NCI-H226 (cell line): ENCODE data around the gene MCF2L.

Source experiments
- DNase-seq: peaks from one replicate; pipeline ENCODE4 v3.0.0-alpha.2; 2015

Gene MCF2L

DNA sequence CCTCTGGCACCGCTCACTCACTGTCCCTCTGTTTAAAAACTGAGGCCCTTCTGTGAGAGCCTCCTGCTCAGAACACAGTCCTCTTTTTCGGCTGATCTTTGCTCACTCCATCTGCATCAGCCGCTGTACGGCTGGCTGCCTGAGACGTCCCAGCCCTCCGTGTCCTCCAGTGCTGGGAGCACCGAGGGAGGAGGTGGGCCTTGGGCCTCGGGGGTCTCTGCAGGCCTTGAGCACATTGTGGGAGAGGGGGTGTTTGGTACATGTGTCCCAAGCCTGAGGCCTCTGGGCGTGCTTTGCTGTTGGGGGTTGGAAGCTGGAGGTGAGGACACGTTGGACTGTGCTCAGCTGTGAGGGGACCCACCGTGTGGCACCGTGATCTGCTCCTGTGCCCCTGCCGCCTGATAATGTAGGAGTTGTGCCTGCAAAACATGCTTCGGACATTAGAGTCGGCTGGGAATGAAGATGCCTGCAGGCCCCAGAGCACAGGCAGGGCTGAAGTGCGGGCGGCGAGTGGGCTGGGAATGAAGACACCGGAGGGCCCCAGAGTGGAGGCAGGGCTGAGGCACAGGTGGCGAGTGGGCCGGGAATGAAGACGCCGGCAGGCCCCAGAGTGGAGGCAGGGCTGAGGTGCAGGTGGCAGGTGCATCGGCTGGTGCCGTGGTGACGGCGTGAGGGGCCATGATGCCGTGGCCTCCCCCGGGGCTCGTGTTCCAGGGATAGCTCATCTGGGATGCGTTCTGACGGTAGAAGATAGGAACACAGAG lies 30.6 kb downstream of the MCF2L start:
- no peak for DNase-seq

DNA sequence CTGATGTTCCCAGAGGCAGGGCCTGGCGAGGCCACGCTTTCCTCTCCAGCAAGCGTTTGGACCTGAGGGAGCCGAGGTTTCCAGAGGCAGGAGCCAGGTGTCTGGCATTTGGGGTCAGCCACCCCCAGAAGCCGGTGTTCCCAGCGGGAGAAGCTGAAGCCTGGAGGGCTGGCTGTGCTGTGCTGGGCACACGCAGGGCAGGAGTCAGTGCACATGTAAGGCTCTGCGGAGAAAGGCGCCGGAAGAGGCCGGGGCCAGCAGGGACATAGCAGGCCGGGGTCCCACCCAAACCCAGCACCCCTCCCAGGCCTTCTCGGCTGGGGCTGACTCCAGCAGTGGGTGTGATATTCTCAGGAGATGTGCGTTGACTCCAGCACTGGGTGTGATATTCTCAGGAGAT lies 31.6 kb downstream of the MCF2L start:
- no peak for DNase-seq

DNA sequence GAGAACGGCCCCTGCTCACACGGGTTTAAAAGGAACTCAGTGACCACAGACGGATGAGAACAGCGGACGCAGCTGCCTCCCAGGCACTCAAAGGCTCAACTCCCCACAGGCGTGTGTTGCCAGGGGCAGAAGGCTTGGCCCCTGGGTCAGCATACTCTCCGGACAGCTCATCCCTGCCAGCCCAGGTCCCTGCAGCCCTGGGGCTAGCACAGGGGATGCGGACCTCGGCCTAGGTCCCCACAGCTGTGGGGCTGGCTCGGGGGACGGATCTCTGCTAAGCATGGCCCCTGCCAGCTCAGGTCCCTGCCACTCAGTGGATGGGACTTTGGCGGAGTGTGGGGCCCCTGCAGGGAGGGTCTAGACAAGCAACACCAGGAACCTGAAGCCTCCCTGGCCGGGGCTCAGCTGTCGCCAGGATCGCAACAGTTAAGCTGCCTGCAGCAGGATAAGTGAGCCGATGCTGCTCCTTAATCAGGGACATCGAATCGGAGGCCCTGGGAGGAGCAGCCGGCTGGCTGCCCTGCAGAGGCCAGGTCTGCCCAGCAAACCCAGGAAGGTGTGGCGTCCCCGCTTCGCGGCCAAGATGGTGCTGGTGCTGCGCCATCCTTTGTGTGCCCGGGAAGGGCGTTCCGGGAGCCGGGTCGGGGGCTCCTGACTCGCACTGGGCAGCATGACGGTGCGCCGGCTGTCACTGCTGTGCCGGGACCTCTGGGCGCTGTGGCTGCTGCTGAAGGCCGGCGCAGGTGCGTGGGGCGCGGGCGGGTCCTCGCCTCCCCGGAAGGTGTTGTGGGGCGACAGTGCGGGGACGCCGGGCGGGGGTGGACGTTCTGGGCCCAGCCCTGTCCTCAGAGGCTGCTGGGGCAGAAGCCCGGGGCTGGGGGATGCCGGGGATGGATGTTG lies 32.5 kb downstream of the MCF2L start:
- no peak for DNase-seq

DNA sequence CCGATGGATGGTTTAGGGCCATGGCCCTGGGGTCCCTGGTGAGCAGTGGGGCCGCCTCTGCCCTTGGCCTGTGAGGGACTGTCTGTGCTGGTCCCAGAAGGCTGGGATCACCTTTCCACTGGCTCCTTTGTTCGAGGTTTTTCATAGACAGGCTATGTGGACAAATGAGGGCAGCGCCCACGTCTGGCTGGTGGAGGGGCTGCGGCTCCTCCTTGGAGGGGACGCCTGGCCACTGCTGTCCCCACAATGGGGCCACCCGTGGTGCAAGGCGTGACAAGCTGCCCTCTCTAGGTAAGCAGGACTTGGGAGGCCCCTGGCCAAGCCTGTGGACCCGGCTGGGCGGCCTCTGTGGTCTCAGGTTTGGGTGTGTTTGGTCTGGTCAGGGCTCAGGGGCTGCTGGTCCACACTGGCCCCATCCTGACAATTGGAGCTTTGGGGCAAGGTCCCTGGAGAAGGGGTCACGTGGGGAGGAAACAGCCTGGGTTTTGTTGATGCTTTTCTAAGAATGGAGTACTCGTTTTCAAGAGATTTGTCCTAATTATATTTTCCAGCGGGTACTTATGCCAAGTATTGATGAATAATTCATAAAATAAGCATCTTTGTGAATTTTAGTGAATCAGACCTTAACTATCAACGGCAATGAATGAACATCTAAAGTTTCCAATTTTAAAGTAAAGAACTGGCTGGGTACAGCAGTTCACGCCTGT lies 33.3 kb downstream of the MCF2L start:
- DNase-seq = no peak

DNA sequence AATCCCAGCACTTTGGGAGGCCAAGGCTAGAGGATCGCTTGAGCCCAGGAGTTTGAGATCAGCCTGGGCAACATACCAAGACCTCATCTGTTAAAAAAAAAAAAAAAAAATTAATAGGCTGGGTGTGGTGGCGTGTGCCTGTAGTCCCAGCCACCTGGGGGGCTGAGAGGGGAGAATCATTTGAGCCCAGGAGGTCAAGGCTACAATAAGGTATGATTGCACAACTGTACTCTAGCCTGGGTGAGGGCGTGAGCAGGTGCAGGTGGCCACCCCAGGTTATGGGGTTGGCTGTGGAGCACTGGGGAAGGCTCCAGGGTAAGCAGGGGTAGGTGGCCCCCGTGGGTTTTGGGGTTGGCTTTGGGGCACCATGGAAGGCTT lies 33.9 kb downstream of the MCF2L start:
- no peak for DNase-seq

DNA sequence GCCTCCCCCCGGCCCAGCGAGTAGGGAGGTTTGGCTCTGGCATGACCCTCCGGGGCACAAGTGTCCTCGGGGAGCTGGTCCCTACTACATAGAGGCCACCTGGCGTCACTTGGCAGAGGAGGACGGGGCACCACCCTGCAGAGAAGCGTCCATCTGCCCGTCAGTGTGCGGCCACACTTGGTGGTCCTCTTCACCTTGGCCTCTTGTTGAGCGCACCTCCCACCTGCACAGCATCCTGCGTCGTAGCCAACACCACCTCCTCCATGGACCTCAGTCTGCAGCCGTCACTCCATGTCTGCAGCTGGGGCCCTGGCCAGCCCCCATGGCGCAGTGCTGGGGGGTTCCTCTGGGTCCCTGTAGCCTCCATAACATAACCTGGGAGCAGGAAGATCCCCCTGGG lies 35.1 kb downstream of the MCF2L start:
- DNase-seq = no peak

DNA sequence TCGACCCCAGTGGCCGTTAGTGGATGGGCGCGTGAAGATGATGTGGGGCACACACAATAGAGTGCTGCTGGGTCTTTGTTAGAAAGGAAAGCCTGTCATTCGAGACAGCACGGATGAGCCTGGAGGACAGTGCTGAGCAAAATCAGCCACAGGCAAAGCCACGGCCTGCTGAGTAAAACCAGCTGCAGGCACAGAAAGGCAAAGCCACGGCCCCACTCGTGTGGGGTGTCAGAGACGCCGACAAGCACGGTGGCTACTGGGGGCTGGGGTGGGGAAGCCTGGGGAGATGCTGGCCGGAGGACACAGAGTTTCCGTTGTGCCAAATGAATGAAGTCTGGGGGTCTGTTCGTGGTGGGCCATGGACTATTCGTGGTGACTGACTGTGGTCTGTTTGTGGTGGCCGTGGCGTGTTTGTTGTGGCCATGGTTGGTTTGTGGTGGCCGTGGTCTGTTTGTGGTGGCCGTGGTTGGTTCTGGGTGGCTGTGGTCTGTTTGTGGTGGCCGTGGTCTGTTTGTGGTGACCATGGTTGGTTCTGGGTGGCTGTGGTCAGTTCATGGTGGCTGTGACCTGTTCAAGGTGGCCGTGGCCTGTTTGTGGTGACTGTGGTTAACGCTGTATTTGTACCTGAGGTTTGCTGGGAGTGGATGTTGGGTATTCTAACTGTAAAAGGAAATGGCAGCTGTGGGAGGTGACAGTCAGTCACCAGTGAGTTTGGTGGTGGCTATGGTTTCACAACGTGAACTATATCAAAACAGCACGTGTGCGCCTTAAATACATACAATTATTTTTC lies 36.3 kb downstream of the MCF2L start:
- DNase-seq = no peak

DNA sequence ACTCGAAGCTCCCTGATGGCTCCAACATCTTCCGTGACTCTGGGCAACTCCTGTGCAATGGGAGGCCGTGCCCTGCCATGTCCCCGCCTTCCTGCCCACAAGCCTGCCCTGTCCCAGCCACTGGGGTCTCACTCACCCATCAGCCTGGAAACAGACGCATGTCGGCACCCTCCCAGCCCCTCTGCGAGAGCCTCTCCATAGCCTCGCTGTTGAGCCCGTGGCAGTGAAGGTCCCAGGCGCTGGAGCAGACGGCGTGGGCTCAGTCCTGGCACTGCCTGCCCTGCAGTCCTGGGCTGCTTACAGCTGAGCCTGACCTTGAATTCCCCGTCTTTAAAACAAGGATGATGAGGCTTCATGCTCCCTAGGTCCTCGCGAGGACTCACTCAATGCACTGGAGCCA lies 37.0 kb downstream of the MCF2L start:
- no peak for DNase-seq

DNA sequence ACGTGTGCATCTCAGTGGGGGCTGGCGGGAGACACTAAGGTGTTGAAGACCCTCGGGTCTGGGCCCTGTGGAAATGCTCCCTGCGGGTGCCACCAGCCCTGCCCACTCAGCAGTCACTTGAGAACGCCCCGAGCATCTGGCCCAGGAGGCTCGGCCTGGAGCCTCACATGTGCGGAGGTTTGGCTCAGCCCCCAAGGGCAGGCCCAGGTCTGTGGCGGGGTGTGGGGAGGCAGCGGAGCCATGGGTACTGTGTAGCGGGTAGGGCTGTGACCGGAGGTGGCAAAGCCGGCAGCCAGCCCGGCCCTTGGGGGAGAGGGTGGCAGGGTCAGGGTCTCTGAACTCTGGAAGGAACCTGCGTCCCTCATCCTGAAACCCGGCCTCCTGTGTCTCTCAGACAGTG lies 37.6 kb downstream of the MCF2L start:
- no peak for DNase-seq

DNA sequence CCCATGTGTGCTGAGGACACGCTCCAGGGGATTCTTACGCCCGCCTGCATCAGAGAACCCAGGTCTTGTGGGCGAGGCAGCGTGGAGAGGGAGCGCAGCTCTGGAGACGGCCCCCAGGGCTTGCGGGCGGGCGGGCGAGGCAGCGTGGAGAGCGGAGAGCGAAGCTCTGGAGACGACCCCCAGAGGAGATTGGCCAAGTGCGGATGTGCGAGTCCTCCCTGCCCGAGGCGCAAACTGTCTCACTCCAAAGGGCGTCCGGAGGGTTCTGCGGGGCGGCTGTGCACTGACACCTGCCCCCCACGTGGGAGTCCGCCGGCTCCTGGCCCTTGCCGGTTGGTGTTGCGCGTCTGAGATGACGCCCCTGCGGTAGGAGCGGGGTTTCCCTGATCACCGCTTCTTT lies 39.8 kb downstream of the MCF2L start:
- no peak for DNase-seq

DNA sequence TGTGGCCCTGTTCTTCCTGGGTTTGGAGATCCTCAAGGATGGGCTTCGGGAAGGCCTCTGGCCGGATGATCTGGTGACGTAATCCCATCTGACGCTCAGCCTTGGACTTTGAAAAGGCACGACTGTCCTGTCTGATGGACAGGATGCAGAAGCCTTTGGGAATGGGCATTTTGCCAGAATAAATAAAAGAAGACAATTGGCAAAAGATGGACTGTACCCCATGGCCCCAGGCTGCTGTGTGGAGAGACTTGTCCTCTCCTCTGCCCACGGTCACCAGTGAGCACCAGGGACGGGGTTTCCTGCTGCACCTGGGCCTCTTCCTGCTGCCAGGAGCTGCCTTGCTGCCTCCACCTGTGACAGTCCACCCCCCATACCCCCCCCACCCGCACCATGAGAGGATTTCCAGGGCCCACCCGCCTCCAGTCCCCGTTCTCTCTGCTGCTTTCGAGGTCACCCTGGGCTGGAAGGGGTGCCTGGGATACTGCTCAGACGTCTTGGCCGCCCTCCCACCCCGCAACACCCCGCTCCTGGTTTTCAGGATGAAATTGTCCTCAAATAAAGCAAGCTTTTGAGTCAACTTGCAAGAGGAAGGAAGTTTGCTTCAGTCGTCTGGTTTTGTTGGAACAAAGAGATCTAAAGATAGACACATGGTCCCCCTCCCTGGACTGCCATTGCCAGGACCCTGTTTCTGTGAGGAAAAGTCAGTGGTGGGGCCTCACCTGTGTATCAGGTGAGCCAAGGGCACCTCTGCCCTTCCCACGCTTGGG lies 40.9 kb downstream of the MCF2L start:
- DNase-seq = no peak

DNA sequence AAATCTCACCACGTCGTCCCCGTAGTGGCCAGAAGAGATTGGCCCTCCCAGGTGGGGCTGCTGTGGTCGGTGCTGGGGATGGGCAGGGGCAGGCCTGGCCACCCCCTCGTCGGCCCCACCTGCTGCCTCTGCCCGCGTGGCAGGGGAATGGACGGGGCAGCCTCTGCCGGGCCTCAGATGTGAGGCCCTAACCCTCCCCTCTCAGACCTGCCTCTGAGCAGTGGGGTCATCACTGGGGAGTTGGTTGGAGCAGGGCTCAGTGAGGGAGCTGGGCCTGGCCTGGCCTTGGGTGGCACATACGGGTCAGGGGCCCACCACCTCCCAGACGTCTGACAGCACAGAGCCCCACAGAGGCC lies 41.5 kb downstream of the MCF2L start:
- no peak for DNase-seq

DNA sequence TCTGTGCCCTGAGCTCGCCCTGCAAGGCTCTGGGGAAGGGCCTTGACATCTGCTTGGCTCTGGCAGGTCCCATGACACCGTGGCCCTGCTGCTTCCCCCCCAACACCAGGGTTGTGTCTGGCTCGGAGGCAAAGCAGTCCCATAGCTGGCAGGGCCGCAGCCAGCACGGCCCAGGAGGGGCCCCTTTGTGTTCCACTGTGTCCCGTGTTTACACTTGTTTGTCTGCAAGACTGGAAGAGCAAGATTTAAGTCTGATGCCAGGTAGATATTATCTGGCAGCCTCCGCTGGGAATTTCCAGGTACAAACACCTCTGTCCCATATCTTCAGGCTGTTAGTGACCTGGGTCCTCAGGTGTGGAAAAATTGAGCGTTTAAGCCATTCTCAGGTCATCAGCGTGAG lies 44.3 kb downstream of the MCF2L start:
- no peak for DNase-seq

DNA sequence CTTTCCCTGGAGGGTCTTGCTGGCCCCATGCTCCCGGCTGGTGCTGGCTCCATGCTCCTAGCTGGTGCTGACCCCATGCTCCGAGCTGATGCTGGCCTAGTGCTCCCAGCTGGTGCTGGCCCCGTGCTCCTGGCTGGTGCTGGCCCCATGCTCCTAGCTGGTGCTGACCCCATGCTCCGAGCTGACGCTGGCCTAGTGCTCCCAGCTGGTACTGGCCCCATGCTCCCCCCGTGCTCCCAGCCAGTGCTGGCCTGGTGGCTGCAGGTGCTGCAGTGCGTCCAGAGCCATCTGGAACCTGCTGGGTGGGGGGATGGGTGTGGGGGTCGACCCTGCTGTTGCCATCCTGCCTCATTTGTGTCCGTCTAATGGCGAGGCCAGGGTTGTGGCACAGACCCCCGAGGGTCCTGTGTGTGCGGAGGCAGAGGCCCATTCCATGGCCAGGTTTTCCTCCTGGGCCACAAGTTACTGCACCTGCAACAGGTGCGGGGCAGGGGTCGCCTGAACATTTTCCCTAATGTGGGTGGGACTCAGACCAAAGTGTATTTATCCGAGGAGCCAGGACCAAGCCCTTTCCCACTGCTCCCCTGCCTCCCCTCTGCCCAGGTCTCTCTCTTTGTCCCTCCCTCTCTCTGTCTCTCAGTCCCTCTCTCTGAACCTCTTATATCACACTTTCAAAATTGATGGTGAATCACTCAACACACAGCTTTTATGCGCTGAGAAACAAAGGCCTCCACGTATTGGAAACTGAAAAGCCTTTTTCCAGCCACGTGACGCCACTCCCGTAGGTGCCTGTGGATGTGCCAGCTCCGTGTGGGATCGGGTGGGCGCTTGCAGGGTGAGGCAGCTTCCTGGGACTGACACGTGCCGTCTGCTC lies 45.1 kb downstream of the MCF2L start:
- no peak for DNase-seq

DNA sequence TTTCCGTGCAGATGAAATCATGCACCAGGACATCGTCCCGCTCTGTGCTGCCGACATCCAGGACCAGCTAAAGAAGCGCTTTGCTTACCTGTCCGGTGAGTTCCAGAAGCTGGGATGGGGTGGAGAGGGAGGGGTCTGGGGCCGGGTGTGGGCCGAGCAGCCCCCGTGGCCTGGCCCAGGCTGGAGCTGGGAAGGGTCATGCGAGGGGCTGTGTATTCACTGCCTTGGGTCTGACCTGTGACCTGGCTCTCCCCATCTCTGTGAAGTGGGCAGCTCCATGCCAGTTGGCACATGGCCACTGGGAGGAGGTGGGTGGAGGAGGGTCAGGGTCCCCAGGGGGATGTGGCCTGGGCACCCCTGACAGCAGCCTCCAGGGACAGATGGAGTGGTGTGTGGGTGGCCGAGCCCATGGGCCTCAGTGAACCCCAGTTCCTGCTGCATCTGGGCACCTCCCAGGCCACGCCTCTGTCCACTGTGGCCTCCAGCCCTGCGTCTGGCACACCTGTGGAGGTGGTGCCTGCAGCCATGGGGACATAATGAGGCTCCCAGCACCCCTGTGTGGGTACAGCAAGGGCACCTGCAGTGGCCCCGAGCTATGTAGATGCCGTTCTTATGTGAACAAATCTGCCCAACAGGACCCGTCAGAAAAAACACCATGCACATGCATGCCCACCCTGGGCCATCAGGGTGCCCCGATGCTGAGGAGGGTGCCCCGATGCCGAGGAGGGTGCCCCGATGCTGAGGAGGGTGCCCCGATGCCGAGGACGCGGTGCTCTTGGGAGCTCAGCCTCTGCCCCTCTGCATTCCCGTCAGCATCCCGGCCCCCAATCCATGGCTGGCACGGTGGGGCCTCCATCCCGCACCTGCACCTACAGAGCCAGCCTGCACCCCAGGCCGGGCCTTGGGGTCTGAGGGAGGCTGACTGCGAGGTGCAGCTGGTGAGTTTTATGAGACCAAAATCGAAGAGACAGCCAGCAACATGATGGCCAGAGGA lies 46.0 kb downstream of the MCF2L start:
- DNase-seq = no peak

DNA sequence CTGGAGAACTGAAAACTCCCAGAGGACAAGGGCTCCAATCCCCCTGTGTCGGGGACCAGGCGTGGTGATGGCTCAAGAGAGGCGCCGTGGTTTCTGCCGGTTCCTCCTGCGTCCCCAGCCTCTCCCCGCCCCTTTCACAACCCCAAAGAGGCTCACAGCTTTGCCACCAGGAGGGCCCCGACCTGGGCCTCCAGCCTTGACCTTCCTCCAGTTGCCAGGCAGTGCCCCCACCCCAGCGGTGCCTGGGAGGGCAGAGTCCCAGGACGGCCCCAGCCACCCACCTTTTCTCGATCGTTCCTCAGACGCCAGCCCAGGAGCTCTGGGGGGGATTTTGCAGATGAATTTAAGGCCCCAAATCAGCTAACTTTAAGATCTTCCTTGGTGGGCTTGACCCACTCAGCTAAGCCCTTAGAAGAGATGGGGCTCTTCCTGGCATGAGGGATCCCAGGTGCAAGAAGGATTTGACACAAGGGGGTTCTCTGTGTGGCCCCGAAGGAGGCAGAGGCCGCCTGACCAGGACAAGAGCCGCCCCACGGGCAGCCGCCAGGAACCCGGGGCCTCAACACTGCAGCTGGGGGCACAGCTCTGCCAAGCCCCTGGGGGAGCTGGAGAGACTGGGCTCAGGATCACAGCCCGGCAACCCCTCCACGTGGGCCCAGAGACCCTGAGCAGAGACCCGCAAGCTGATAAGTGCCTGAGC lies 47.0 kb downstream of the MCF2L start:
- DNase-seq = no peak

DNA sequence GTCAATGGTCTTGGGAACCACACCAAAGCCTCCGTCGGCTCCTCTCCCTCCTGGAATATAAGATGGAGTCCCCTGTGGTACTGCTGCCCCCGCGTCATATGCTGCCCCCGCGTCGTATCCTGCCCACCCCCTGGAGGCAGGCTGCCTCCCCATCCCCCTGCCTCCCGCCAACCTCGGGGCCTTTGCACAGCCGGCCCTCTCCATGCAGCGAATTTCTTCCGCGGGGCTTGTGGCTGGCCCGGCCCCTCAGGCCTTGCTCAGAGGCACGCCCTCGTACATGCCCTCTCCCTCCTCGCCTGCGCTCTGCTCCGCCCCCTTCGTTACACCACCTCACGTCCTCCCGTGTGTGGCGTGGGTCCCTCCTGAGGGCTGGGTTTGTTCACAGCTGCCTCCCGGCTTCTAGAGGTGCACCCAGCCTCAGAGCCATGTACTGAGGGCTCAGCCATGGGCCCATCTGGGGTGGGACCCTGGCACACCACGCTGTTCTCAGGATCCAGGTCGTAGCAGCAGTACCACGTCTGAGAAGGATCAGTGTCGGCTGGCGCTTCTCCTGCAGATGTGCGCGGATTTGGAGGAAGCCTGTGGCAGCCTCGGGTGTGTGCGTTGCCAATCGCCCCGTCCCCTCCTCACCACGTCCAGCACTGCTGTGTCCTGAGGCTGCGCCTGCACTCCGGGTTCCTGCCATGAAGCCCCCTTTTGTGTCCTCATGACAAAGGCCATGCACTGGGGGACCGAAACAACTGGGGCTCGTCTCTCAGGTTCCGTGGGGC lies 47.7 kb downstream of the MCF2L start:
- DNase-seq = no peak

DNA sequence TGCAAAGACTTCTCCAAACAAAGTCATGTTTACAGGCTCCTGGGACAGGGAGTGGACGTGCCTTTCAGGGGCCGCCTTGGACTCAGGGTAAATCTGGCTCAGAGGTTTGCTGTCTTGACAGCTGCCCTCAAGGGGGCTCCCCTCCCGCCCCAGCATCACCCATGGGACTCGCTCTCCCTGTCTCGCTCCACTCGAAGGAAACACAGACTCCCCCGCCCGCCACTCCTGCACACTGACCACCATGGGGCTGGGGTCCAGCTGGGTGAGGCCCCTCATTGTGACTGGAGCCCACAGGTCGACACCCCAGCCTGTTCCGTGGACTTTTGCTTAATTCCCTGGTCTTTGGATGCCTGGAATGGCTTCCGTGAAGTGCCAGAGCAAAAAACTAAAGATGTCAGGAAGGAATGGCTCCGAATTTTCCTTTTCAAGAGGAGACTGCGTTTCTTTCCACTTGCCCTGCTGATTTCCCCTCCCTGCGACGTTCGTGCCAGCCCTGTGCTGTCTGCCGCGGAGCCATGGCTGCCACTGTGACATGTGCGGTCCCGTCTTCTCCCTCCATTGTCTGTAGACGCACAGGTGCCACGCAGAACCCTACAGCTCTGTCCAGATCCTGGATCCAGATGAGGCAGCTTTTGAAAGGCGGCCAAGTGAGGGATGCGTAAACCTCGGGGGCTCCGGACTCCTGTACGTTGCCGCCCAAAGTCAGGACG lies 48.6 kb downstream of the MCF2L start:
- no peak for DNase-seq
